ENCODE data around the gene ACOT7.
"Not testable (repeated sequence)": the region's sequence is repeated elsewhere in the genome, so short reads cannot be mapped to it uniquely, and the experiment has no call there.

Gene ACOT7

GRCh38 chr1:6219641-6220040, 173.9 kb downstream of the ACOT7 start:
- DNase-seq = not testable (repeated sequence)

- no peak for DNase-seq
These were observed 175.0 kb downstream of the ACOT7 start for GRCh38 chr1:6218375-6219164.

All from effector CD8-positive, alpha-beta T cell (primary cell).